Fibroblast of peridontal ligament (primary cell): ENCODE measurements around the gene AANAT.

Source experiments
- DNase-seq: peaks from one replicate; pipeline ENCODE4 v3.0.0-alpha.2; 2010; ENCODE audit errors: extremely low read depth

The AANAT gene

DNA sequence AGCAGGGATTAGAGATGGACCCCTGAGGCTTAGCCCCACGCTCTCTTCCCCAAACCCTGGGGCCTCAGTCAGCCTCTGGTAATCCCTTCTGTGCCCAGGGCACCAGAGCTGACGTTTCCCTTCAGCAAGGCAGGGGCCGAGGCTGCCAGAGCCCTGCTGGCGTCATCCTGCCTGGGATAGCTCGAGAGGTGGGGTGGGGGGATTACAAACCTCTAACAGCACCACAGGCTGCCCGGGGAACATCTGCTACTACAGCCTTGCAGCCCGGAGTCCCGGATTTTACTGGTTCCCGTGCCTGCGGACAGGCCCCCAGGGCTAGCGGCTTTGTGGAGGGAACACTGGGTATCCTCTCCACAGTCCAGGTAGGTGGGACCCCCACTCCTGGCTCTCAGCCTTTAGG lies at the start of gene AANAT:
Gene AANAT (plus strand): TSS at position 238 of the 400 bp plus-strand sequence. CDS start 1,144 bp downstream, outside the sequence.
- DNase-seq: no peak

DNA sequence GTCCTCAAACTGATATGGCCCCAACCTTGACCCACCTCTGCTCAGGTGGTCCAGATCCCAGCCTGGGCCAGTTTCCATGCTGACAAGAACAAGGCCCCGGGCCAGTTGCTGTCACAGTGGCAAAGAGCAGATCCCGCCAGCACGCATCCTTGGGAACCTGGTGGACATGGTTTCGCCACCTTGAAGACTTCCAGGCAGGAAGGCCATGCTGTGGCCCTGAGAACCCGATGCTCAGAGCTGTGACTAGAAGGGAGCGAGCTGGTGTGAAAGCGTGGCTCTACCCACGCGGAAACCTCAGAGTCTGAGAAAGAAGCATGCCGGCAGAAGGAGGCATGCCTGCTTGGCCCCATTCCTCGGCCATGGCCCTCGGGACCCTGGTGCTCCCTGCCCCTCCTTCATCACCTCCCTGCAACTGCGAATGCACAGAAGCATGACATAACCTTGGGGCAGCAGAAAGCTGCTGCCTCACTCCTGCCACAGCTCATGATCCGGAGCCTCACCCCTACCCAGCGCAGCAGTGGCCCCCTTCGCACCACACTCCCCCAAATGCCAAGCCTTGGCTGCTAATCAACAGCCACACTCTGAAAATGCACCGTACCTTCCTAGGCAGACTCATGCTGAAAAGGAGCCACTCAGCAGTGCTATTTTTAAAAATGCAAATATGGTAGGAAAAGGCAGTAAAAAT lies 47.7 kb upstream of the AANAT start:
- no peak for DNase-seq

DNA sequence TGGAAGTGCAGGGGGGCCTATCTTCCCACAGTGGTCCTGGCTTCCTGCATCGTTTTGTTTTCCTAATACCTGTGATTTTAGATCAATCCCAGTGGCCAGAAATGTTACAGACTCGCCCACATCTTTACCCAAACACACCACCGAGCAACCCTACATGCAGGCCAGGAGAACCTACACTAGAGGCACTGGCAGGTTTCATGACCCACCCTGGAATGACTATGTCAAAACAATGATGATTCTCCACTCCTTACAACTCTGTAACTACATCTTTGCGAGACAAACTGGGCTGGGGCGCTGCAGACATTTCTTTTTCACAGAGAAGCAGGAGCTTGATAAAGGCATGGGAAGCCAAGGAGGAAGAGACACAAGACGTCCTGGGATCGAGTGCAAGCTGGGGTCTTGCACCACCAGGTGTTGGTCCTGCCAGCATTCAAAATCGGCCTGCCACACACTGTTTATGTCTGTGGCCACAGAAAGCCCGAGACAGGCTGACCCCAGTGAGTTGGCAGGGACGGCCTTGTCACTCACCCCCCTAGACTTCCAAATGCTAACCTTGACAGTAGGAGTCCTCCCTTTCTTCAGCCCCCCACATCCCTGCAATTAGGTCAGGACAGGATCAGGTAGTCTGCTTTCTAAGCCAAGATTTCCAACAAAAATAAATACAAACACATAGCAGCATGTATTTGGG lies 46.9 kb upstream of the AANAT start:
- DNase-seq: no peak

DNA sequence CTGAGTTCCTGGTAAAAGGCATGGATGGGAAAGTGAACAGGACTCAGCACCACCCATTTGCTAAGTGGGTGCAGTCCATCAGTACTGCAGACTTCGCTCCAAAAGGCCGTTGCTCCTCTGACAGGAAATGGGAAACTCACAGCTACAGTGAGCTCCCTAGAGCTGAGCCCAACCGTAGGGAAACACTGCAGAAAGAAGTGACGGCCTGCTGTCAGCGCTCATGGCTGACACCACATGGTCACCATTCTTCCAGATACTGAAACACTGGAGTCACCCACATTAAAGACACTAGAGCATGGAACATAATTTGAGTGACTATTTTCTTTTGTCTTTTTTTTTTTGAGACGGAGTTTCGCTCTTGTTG lies 46.4 kb upstream of the AANAT start:
- DNase-seq: peak; percentile 18

DNA sequence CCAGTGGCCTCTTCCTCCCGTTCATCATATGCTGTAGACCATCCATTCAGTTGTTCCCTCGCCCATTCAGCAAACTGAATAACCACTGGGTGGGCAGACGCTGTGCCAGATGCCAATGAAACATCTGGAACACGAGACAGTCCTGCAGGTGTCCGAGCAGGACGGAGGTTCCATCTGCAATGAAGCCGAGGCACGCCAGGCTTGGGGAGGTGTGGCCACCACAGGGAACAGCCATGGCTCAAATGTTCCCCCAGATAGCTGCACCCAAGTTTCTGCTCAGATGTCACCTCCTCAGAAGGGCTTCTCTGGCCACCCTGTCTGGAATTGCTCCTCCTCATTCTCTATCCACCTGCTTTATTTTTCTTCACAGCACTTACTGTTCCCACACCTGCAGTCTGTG lies 45.0 kb upstream of the AANAT start:
- DNase-seq: no peak

DNA sequence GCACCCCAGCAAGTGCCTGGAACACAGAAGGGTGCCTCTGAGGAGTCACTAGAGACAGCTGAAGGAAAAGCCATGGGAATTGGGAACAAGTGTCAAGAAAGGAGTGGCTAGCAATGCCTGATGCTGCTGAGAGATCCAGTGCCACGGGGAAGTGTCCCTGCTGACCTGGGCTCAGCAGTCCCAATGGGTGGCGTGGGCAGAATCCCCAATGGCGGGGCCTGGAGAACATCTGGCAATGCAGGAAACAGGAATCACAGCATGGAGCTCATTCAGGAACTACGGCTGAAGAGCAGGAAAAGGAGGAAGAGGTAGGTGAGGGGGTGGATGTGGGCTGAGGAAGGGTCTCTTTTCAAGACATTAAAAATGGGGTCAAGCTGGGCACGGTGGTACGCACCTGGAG lies 44.5 kb upstream of the AANAT start:
- DNase-seq: no peak

DNA sequence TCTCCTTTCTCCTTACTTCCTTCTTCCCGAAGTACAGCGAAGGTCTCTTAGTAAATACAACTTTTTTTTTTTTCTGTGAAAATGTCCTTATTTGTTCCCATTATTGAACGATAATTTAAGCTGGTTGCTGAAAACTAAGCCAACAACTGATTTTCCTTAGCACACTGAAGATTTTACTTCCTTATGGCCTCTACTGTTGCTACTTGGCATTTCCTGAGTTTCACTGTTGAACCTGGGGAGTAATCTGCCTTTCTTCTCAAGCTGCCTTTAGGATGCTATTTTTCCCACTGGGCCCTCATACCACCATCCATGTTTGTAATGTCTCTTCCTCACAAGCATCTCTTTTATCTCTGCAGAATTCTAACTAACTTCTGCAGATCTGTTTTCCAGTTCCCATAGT lies 40.5 kb upstream of the AANAT start:
- no peak for DNase-seq

DNA sequence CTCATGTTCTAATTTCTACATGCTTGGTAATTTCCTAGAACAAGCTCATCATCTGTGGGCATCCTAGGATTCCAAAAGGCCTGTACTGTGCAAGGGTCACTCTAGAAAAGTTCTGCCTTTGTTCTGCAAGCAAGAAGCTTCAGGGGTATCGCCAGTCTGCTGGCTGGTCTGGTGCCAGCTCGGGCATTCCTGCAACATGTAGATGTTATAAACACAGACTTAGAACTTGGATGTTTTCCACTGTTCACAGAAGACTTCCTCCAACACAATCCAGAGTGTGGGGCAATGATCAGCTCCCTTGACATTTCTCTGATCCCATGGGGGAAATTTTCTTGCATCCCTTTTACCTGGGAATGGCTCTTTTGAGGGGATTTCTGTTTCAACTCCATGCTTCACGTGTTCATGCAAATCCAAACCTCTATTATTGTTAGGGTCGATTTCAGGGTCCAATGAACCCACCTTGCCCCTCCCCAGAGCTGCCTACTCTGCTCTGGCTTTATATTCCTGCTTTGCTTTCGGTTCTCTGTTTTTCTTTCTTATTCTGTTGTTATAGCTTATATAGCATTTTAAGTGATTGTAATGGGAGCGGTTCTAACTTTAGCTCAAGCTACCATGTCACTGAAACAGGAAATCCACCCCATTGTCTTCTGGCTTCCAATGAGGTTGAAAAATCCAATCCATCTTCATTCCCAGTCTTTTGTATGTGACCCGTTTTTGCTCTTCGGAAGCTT lies 39.7 kb upstream of the AANAT start:
- DNase-seq: peak; percentile 83

DNA sequence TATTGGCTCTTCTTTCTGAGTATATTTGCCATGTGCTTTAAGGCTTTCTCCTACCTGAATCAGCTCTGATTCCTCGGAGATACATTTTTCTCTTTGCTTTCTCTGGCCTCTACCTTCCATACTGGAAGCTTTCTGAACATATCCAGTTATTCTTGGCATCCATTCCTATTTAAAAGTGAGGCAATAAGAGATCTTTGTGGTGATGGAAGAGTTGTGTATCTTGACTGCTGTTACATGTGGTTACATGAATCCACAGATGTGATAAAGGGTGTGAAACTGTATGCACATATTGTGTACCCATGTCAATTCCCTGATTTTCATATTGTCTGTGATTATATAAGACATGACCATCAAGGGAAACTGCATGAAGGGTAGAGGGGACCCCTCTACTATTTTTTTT lies 38.9 kb upstream of the AANAT start:
- DNase-seq: peak; percentile 31

DNA sequence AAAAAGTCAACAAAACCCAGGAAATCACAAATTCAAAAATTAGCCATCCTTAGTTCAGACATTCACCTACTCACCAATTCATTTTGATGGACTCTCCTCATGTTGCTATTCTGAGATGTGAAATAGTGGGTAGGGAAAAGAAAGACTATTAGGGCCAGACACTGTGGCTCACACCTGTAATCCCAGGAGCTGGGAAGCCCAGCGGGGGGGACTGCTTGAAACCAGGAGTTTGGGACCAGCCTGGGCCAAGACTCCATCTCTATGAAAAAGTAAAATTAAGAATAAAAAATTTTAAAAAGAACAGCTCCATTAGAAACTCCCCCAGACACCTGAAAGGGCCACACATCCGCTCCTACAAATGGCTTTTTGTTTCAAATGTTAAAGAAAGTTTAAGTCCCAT lies 35.9 kb upstream of the AANAT start:
- DNase-seq: no peak

DNA sequence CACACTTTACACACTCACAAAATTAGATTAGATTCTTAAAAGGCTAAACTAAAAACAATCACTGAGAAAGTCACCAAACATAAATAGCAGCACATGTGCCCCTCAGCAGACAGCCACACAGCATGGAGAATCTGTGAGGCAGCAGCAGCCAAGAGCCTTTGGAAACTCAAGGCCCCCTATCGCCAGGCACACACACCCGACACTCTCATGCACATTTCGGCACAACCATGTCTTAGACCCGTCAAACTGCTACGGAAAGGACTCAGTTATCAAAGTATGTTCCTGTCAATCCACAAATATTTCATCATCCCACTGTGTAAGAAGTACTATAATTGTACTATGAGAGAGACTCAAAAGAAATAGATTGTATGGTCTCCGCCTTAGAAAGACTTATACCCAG lies 35.4 kb upstream of the AANAT start:
- no peak for DNase-seq

DNA sequence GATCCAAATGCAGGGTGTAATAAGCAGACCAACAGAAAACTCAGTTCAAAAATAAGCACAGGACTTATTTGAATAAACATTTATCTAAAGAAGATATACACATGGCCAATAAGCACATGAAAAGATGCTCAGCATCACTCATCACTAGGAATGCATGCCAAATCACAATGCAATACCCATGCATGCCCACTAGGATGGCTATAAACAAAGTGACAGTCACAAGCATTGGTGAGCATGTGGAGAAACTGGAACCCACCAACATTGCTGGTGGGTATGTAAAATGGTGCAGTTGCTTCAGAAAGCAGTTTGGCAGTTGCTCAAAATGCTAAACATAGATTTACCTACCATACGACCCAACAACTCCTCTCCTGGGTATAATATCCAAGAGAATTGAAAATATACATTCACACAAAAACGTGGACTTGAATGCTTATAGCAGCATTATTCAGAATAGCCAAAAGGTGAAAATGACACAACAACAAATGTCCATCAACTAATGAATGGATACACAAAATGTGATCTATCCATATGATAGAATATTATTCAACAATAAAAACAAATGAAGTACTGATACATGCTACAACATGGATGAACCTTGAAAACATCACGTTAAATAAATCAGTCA lies 34.6 kb upstream of the AANAT start:
- no peak for DNase-seq

DNA sequence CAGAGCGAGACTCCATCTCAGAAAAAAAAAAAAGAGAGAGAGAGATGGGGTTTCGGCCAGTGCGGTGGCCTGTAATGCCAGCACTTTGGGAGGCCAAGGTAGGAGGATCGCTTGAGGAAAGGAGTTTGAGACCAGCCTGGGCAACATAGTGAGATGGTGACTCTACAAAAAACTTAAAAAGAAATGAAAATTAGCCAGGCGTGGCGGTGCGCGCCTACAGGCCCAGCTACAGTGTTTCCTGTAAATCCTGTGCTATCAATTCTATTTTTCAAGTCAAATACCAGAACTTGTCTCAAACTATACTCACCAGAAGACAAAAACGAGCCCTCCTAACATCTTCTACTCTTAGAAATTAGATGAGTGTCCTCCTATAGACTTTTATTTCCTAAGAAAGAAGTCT lies 33.7 kb upstream of the AANAT start:
- DNase-seq: no peak

DNA sequence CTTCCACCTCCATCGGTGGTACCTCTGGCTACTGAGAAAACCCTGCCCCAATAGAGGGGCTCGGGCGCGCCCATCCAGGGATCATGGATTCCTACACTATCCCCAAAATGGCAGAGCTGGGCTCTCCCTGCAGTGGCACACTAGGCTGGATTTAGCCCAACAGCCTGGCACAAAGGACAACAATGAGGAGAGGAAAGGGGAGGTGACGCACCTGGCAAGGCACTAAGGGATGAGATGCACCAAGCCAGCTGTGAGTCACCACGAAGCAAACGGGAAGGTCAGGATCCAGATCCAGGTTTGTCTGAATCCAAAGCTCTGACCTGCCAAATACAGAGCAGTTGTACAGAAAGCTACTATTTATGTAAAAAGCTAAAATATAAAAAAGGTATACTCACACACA lies 32.5 kb upstream of the AANAT start:
- no peak for DNase-seq

DNA sequence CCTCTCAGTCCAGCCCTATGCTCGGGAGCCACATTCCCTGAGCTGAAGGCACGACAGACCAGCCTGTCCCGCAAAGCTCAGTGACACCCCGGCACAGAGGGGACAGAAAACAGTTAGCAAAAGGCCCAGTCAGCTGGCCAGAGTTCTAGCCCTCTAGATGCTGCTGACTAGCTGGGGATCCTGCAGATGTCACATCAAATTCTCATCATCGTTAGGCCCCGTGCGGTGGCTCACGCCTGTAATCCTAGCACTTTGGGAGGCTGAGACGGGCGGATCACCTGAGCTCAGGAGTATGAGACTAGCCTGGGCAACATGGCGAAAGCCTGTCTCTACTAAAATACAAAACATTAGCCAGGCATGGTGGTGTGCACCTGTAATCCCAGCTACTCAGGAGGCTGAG lies 31.7 kb upstream of the AANAT start:
- no peak for DNase-seq

DNA sequence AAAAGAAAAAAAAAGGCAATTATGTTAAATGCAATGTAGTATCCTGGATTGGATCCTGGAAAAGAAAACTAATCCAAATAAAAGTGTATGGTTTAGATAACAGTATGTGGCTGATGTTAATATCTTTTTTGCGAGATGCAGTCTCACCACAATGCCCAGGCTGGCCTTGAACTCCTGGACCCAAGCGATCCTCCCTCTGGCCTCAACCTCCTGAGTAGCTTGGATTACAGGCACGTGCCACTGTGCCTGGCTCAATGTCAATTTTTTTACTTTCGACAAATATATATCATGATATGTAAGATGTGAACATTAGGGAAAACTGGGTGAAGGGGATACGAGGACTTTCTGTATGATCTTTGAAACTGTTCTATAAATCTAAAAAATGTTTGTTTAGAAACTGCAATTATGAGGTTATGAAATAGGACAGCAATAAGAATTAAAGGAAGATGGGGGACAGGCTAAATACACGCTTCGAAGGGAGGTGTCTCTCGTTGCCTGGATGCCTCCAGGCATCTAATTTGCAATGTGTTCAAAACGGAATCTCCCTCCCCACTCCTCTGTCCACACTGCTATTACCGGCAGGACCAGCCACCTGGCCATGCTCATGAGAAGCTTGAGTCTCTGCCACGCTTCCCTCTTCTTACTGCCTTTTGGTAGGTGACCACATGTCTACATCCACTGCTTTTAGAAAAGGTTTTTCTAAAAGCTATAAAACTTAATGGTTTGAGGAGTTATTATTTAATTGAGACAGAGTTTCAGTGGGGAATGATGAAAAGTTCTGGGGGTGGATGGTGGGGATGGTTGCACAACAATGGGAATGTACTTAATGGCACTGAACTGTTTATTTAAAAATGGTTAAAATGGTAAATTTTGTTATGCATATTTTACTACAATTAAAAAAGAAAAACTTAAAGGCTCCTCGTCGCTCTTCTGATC lies 29.7 kb upstream of the AANAT start:
- DNase-seq: no peak

DNA sequence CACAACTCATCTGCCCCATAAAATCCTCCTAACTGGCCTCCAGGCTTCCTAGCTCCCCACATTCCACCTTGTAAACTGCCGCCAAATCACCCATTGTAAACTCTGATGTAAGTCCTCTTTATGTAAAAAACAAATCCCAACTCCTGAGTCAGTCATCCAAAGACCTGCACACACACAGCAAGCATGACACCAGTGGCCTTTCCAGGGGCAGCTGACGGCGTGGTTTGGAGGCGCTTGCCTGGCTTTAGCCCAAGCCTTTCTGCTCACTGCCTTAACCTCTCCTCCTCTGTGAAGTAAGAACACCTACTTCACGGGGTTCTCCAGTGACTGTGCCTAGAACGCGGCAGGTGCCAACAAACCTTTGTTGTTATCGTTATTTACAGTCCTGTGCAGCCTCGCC lies 28.5 kb upstream of the AANAT start:
- no peak for DNase-seq

DNA sequence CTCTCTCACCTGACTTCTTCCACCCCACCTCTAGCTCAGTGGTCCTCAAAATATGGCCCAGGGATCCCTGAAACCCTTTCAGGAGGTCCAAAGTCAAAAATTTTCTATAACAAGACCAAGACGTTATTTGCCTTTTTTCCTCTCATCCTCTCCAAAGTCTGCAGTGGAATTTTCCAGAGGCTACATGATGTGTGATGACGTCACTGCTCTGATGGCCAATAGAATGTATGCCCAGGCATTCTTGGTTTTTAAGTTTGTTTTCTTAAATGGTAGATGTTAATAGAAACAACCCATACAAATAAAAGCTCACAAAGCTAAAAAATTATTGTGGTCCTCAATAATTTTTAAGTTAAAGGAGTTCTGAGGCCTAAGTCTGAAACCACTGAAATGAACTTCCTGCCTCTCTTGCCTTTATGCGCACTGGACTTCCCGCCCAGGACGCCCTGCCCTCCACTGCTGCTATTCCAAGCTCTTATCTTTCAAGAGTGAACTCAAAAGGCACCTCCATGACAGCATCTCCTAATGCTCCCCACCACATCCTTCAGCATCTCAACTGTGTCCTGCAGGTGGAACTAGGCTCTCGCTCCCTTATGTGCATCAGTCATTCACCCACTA lies 28.0 kb upstream of the AANAT start:
- no peak for DNase-seq

DNA sequence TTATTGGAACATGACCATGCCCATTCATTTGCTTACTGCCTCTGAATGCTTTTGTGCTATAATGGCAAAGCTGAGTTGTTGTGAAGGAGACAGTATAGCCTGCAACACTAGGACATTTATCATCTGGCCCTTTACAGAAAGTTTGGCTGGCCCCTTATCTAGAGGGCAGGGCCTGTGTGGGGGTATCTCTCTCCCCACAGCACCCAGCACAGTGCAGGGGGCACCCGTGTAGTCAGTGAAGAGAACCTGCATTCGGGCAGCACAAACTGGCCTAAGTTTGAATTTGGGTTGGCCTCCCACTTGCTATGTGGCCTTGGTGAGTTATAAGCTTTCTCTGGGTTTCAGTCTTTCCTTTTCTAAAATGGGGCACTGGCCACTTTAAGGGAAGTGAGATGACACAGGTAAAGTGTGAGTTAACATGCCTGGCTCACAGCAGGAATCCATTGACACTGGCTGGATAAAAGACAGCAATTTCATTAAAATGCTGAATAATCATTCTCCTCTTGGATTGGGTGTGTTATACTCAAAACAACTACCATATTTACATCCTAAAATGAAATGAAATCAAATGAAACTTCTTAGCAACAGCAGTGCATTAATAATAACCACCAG lies 26.5 kb upstream of the AANAT start:
- no peak for DNase-seq

DNA sequence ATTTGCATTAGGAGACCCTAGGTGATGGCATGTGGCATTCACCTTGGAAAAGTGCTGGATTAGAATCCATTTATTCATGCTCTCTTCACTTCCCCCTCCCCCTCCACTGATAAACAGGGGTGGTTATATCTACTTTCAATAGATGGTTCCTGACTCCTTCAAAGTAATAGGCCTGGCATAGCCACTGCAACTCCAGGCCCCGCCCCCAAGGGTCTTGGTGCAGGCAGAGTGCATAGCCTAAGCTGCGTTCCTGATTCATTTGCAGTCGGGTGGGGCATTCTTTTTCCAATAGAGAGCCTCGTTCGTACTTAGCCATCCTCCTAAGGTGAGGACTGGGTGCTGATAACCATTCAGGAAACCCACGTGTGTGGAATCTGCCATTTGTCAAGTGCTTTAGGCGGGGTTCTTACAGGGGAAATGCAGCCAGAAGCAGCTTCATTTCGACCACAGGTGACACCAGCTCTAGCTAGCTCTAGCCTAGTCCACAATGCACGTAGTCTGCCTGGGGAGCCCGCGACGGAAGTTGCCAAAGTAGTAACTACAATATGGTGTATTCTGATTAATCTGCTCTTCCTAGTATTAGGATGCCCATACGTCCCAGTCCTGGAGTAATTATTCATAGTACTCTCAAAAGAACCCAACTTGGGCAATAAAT lies 25.6 kb upstream of the AANAT start:
- no peak for DNase-seq
